WERI-Rb-1 (cell line): Measurements from ENCODE around the gene NARS2.

Experiments used
- DNase-seq: peaks from one replicate; pipeline ENCODE4 v3.0.0-alpha.2; 2020
- H3K27ac ChIP-seq: fragments of 250-450 bp; sonication (Bioruptor Pico); 2 replicates; pipeline ENCODE4 v1.5.1; 2020; ENCODE audit warnings: mild to moderate bottlenecking, moderate library complexity
- H3K27me3 ChIP-seq: fragments of 250-450 bp; sonication (Bioruptor Pico); 2 replicates; pipeline ENCODE4 v1.5.1; 2021; ENCODE audit warnings: mild to moderate bottlenecking, low read depth, moderate library complexity; ENCODE audit not compliant: insufficient read depth, severe bottlenecking
- H3K36me3 ChIP-seq: fragments of 250-450 bp; sonication (Bioruptor Pico); 2 replicates; pipeline ENCODE4 v1.5.1; 2020; ENCODE audit warnings: mild to moderate bottlenecking, moderate library complexity
- H3K4me3 ChIP-seq: 2 replicates; pipeline ENCODE4 v1.5.1; 2011; ENCODE audit warnings: low read depth, mild to moderate bottlenecking, control low read depth, low read length
- H3K9me3 ChIP-seq: fragments of 250-450 bp; sonication (Bioruptor Pico); 2 replicates; pipeline ENCODE4 v1.5.1; 2021; ENCODE audit warnings: mild to moderate bottlenecking, moderate library complexity; ENCODE audit not compliant: severe bottlenecking
- TF ChIP-seq, protein P1 (sequence below): IDR thresholded peaks from 2 replicates; pipeline ENCODE4 v1.5.1; 2011; ENCODE audit warnings: low read depth, mild to moderate bottlenecking, control low read depth, inconsistent platforms, low read length

Gene NARS2

GRCh38 chr11:78595436-78596130 is 20.9 kb upstream of the NARS2 start:
- H3K9me3 ChIP-seq: no peaks in the 10 kb centered on the region

DNA sequence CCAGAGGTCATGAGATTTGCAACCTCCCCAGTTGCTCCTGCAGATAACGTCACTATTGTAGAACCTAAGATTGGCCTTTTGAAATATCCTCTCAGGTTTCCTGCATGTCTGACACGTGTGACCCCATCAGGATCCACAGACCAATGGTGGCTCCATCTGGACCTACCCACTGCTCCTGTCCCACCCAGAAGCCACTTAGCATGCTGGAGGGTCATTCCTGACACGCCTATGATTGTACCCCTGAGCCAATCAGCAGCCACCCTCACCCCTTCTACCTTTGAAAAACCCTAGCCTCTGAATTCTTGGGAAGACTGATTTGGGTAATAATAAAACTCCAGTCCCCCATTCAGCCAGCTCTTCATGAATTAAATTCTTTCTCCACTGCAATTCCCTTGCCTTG is 20.1 kb upstream of the NARS2 start:
- DNase-seq: no peak
- no peaks in the 10 kb centered on the region for H3K9me3 ChIP-seq

More at GRCh38 chr11:78595436-78596130, 20.9 kb upstream of the NARS2 start:
- Histone ChIP-seq H3K36me3 (no peaks in the 10 kb centered on the region), H3K27me3 (no peaks in the 10 kb centered on the region), H3K27ac (no peak overlapping the region), H3K4me3 (no peak overlapping the region)
- no peak for DNase-seq
- TF ChIP-seq, protein P1, sequence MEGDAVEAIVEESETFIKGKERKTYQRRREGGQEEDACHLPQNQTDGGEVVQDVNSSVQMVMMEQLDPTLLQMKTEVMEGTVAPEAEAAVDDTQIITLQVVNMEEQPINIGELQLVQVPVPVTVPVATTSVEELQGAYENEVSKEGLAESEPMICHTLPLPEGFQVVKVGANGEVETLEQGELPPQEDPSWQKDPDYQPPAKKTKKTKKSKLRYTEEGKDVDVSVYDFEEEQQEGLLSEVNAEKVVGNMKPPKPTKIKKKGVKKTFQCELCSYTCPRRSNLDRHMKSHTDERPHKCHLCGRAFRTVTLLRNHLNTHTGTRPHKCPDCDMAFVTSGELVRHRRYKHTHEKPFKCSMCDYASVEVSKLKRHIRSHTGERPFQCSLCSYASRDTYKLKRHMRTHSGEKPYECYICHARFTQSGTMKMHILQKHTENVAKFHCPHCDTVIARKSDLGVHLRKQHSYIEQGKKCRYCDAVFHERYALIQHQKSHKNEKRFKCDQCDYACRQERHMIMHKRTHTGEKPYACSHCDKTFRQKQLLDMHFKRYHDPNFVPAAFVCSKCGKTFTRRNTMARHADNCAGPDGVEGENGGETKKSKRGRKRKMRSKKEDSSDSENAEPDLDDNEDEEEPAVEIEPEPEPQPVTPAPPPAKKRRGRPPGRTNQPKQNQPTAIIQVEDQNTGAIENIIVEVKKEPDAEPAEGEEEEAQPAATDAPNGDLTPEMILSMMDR: no peak

DNA sequence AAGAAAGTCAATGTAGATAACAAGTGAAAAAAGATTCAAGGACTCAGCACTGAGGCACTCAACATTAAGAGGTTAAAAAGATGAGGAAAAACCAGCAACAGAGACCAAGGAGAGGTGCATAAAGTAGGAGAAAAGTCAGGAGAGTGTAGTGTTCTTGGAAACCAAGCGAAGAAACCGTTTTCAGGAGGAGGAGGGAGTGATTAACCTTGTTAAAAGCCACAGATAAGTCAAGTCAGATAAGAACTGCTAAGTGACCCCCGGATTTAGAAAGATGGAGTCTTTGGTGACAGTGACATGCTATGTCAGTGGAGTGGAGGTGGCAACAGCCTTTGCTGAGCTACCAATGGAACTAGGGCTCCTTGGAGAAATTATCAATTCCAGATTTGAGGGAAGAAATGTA is 13.9 kb upstream of the NARS2 start:
- no peak overlapping the region for H3K27ac ChIP-seq
- no peaks in the 10 kb centered on the region for H3K27me3 ChIP-seq
- peaks cover 6% of the 10 kb centered on the region for H3K9me3 ChIP-seq
- TF ChIP-seq, protein P1: no peak
- H3K36me3 ChIP-seq: no peaks in the 10 kb centered on the region
- H3K4me3 ChIP-seq: no peak overlapping the region
- DNase-seq: no peak

More for the DNA sequence above, 20.1 kb upstream of the NARS2 start:
- Histone ChIP-seq H3K27ac (no peak overlapping the region), H3K27me3 (no peaks in the 10 kb centered on the region), H3K4me3 (no peak overlapping the region), H3K36me3 (no peaks in the 10 kb centered on the region)
- TF ChIP-seq, protein P1: no peak

GRCh38 chr11:78587446-78587845 is 12.8 kb upstream of the NARS2 start:
- Histone ChIP-seq H3K27me3 (no peaks in the 10 kb centered on the region), H3K4me3 (no peak overlapping the region), H3K36me3 (no peaks in the 10 kb centered on the region), H3K9me3 (peaks cover 10% of the 10 kb centered on the region), H3K27ac (no peak overlapping the region)
- TF ChIP-seq, protein P1: no peak
- no peak for DNase-seq

DNA sequence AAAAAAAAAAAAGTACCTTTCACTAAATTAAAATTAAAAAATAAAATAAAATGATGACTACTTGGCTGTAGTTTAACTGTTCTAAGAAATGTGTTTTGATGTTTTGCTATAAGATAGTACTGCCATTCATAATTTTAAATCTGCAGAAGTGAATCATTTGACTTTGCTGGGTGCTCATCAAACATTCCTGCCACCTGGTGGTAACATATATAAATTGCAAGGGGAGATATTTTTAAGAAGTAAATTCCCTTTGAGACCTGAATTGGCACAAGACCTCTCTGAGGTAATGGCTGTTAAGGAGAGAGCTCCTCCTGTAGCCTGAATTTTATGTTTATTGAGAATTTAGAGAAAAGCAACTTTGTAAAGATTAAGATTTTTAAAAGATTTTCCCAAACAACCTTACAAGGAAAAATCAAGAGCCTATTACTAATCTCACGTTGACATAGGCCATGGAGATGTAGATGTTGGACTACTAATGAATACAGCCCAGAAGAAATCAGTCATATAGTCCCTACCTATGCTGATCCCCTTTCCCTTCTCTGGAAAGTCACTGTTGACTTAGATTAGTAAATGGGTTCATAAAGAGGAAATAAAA is 11.9 kb upstream of the NARS2 start:
- DNase-seq: no peak
- Histone ChIP-seq H3K27me3 (no peaks in the 10 kb centered on the region), H3K9me3 (peaks cover 10% of the 10 kb centered on the region), H3K36me3 (no peaks in the 10 kb centered on the region), H3K4me3 (no peak overlapping the region), H3K27ac (no peak overlapping the region)
- TF ChIP-seq, protein P1: peak; percentile 8; the same call in 1 of the 2 replicates

DNA sequence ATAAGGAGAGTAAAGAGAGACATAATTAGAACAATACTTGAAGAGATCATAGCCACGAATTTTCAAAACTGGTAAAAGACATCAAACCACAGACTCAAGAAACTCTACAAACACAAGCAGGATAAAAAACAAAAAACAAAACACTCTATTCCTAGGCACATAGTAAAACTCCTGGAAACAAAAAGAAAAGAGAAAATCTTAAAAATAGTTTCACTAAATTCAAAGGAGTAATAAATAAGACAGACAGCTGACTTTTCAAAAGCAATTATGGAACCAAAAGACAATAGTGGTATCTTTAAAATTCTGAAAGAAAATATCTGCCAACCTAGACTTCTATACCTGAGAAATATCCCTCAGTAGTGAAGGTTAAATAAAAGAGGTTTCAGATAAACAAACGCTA is 9.2 kb upstream of the NARS2 start:
- H3K27me3 ChIP-seq: no peaks in the 10 kb centered on the region
- DNase-seq: no peak
- no peaks in the 10 kb centered on the region for H3K36me3 ChIP-seq
- H3K4me3 ChIP-seq: no peak overlapping the region
- TF ChIP-seq, protein P1: no peak
- H3K9me3 ChIP-seq: peaks cover 10% of the 10 kb centered on the region
- H3K27ac ChIP-seq: no peak overlapping the region
